HG02938 (cell line): ENCODE results near the gene COL5A2.

Experiments
- ATAC-seq: cut with Tn5 transposase; IDR thresholded peaks from one replicate; pipeline ENCODE4 v1.9.1; 2021; ENCODE audit warnings: mild to moderate bottlenecking, moderate library complexity; ENCODE audit not compliant: unreplicated experiment

COL5A2 gene

GRCh38 chr2:189179570-189179950 lies at the start of gene COL5A2:
Gene COL5A2, minus strand, starts transcription at chr2:189179761. Its CDS starts 157 bp downstream, at chr2:189179604.
- no peak for ATAC-seq

GRCh38 chr2:189226017-189226416 lies 46.5 kb upstream of the COL5A2 start:
- ATAC-seq, result no peak

- no peak for ATAC-seq
Observed at GRCh38 chr2:189225032-189225431, 45.5 kb upstream of the COL5A2 start.

GRCh38 chr2:189222468-189223105 lies 43.0 kb upstream of the COL5A2 start:
- ATAC-seq, result no peak

- ATAC-seq, result no peak
Observed at GRCh38 chr2:189221811-189222467, 42.4 kb upstream of the COL5A2 start.

- no peak for ATAC-seq
Observed at GRCh38 chr2:189218236-189218635, 38.7 kb upstream of the COL5A2 start.

GRCh38 chr2:189217541-189217940 lies 38.0 kb upstream of the COL5A2 start:
- ATAC-seq, result no peak

GRCh38 chr2:189217051-189217450 lies 37.5 kb upstream of the COL5A2 start:
- ATAC-seq, result no peak

GRCh38 chr2:189214484-189214883 lies 34.9 kb upstream of the COL5A2 start:
- ATAC-seq, result no peak

GRCh38 chr2:189213250-189213649 lies 33.7 kb upstream of the COL5A2 start:
- ATAC-seq, result no peak

- ATAC-seq, result no peak
Observed at GRCh38 chr2:189210250-189211087, 30.9 kb upstream of the COL5A2 start.

GRCh38 chr2:189208254-189208653 lies 28.7 kb upstream of the COL5A2 start:
- ATAC-seq, result no peak

- no peak for ATAC-seq
Observed at GRCh38 chr2:189204322-189204941, 24.9 kb upstream of the COL5A2 start.

GRCh38 chr2:189203177-189203799 lies 23.7 kb upstream of the COL5A2 start:
- no peak for ATAC-seq

GRCh38 chr2:189199797-189200196 lies 20.2 kb upstream of the COL5A2 start:
- no peak for ATAC-seq

GRCh38 chr2:189192766-189193165 lies 13.2 kb upstream of the COL5A2 start:
- no peak for ATAC-seq

GRCh38 chr2:189191766-189192165 lies 12.2 kb upstream of the COL5A2 start:
- no peak for ATAC-seq

- ATAC-seq, result no peak
Observed at GRCh38 chr2:189190685-189191084, 11.1 kb upstream of the COL5A2 start.

- no peak for ATAC-seq
Observed at GRCh38 chr2:189188115-189188805, 8.7 kb upstream of the COL5A2 start.

- no peak for ATAC-seq
Observed at GRCh38 chr2:189183170-189183569, 3.6 kb upstream of the COL5A2 start.
